Measurements from ENCODE around the gene COPG1. TPM values are rescaled to one million over a fixed set of nuclear protein-coding genes. Genes with fewer than 3 reads are reported as not detected.

COPG1 gene
- total RNA-seq, 1 experiment from 2014 or later, result 205 TPM

- no peak for DNase-seq (ENCODE audit: low read depth, low spot score)
- in situ Hi-C loops (cut with HindIII; ENCODE audit: low pct_unique_long_range_greater_than_20kb, low sequenced_read_pairs), result no loop called here
Observed at GRCh38 chr3:129317014-129317771, 67.8 kb downstream of the COPG1 start.

- in situ Hi-C loops (cut with HindIII; ENCODE audit: low pct_unique_long_range_greater_than_20kb, low sequenced_read_pairs), result no loop called here
- DNase-seq (ENCODE audit: low read depth, low spot score), result no peak
Observed at GRCh38 chr3:129317848-129318247, 68.4 kb downstream of the COPG1 start.

- no peak for DNase-seq (ENCODE audit: low read depth, low spot score)
- in situ Hi-C loops (cut with HindIII; ENCODE audit: low pct_unique_long_range_greater_than_20kb, low sequenced_read_pairs), result no loop called here
Observed at GRCh38 chr3:129318921-129319320, 69.5 kb downstream of the COPG1 start.

GRCh38 chr3:129320261-129320660 lies 70.9 kb downstream of the COPG1 start:
- in situ Hi-C loops (cut with HindIII; ENCODE audit: low pct_unique_long_range_greater_than_20kb, low sequenced_read_pairs), result no loop called here
- no peak for DNase-seq (ENCODE audit: low read depth, low spot score)

- no peak for DNase-seq (ENCODE audit: low read depth, low spot score)
- in situ Hi-C loops (cut with HindIII; ENCODE audit: low pct_unique_long_range_greater_than_20kb, low sequenced_read_pairs), result no loop called here
Observed at GRCh38 chr3:129320825-129321487, 71.5 kb downstream of the COPG1 start.

- in situ Hi-C loops (cut with HindIII; ENCODE audit: low pct_unique_long_range_greater_than_20kb, low sequenced_read_pairs), result no loop called here
- no peak for DNase-seq (ENCODE audit: low read depth, low spot score)
Observed at GRCh38 chr3:129321887-129322286, 72.5 kb downstream of the COPG1 start.

GRCh38 chr3:129323651-129324294 lies 74.4 kb downstream of the COPG1 start:
- DNase-seq (ENCODE audit: low read depth, low spot score), result no peak
- in situ Hi-C loops (cut with HindIII; ENCODE audit: low pct_unique_long_range_greater_than_20kb, low sequenced_read_pairs), result no loop called here

- in situ Hi-C loops (cut with HindIII; ENCODE audit: low pct_unique_long_range_greater_than_20kb, low sequenced_read_pairs), result no loop called here
- DNase-seq (ENCODE audit: low read depth, low spot score), result no peak
Observed at GRCh38 chr3:129324855-129325254, 75.4 kb downstream of the COPG1 start.

- no peak for DNase-seq (ENCODE audit: low read depth, low spot score)
- in situ Hi-C loops (cut with HindIII; ENCODE audit: low pct_unique_long_range_greater_than_20kb, low sequenced_read_pairs), result no loop called here
Observed at GRCh38 chr3:129325383-129325782, 76.0 kb downstream of the COPG1 start.

GRCh38 chr3:129326138-129326537 lies 76.7 kb downstream of the COPG1 start:
- no peak for DNase-seq (ENCODE audit: low read depth, low spot score)
- in situ Hi-C loops (cut with HindIII; ENCODE audit: low pct_unique_long_range_greater_than_20kb, low sequenced_read_pairs), result no loop called here

- no peak for DNase-seq (ENCODE audit: low read depth, low spot score)
- in situ Hi-C loops (cut with HindIII; ENCODE audit: low pct_unique_long_range_greater_than_20kb, low sequenced_read_pairs), result no loop called here
Observed at GRCh38 chr3:129326595-129326994, 77.2 kb downstream of the COPG1 start.

Small RNAs within 50 kb of the gene (small RNA-seq; reads per million reads assigned to genes)
- gene MIR6826 (0 to 0.05 reads per million in 2 experiments), gene RPS27P12 (0 reads per million in 2 experiments)

Other genes starting within 250 kb of the COPG1 start
- 0.16 and 0.40 TPM in 2 replicates for gene EFCC1, start 248.3 kb upstream of the COPG1 start, total RNA-seq (2014; rRNA removed; shearing (Covaris generic))
- gene GP9, start 188.8 kb upstream of the COPG1 start, total RNA-seq (2014; rRNA removed; shearing (Covaris generic)), result not detected in 2 replicates
- 12.7 and 13.9 TPM in 2 replicates for gene RAB43, start 127.8 kb upstream of the COPG1 start, total RNA-seq (2014; rRNA removed; shearing (Covaris generic))
- gene ISY1, start 88.5 kb upstream of the COPG1 start, total RNA-seq (2014; rRNA removed; shearing (Covaris generic)), result 34.9 and 36.3 TPM in 2 replicates
- 396 and 418 TPM in 2 replicates for gene CNBP, start 65.7 kb upstream of the COPG1 start, total RNA-seq (2014; rRNA removed; shearing (Covaris generic))
- gene HMCES, start 29.3 kb downstream of the COPG1 start, total RNA-seq (2014; rRNA removed; shearing (Covaris generic)), result 20.5 and 26.6 TPM in 2 replicates
- gene EFCAB12, start 179.0 kb downstream of the COPG1 start, total RNA-seq (2014; rRNA removed; shearing (Covaris generic)), result 0.08 TPM in 1 of 2 replicates, not detected in the other
- 16.2 and 18.5 TPM in 2 replicates for gene MBD4, start 190.3 kb downstream of the COPG1 start, total RNA-seq (2014; rRNA removed; shearing (Covaris generic))
- 6.4 and 8.6 TPM in 2 replicates for gene IFT122, start 190.6 kb downstream of the COPG1 start, total RNA-seq (2014; rRNA removed; shearing (Covaris generic))